GM12875 (cell line): Measurements from ENCODE around the gene C12orf42.

Experiments
- H3K4me3 ChIP-seq: one replicate; pipeline ENCODE4 v1.5.1; 2011; ENCODE audit warnings: low read depth, low read length, control low read depth
- TF ChIP-seq, protein P1 (sequence below): IDR thresholded peaks from 2 replicates; pipeline ENCODE4 v1.5.1; 2011; ENCODE audit warnings: low read depth, mild to moderate bottlenecking, control low read depth, inconsistent platforms, low read length, moderate library complexity, borderline replicate concordance; ENCODE audit not compliant: insufficient read depth

The C12orf42 gene

DNA sequence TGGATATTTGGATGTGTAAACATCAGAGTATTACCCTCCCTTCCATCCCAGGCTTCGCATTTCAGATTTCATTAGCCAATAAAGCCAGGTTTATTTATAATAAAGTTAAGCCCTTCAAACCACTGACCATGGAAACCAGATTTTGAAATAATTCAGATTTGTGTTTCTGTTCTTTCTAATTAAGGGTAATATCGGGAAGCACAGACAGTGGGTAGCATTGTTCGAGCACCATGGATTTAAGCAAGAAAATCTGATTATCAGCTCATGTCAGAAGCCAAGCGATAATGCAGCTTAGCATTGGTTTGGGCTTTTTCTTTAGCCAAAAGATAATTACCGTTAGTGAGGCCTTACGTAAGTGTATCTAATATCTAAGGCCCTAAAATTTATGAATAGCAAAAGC is 116.1 kb downstream of the C12orf42 start:
- H3K4me3 ChIP-seq = no peak overlapping the region
- TF ChIP-seq, protein P1, sequence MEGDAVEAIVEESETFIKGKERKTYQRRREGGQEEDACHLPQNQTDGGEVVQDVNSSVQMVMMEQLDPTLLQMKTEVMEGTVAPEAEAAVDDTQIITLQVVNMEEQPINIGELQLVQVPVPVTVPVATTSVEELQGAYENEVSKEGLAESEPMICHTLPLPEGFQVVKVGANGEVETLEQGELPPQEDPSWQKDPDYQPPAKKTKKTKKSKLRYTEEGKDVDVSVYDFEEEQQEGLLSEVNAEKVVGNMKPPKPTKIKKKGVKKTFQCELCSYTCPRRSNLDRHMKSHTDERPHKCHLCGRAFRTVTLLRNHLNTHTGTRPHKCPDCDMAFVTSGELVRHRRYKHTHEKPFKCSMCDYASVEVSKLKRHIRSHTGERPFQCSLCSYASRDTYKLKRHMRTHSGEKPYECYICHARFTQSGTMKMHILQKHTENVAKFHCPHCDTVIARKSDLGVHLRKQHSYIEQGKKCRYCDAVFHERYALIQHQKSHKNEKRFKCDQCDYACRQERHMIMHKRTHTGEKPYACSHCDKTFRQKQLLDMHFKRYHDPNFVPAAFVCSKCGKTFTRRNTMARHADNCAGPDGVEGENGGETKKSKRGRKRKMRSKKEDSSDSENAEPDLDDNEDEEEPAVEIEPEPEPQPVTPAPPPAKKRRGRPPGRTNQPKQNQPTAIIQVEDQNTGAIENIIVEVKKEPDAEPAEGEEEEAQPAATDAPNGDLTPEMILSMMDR = no peak

DNA sequence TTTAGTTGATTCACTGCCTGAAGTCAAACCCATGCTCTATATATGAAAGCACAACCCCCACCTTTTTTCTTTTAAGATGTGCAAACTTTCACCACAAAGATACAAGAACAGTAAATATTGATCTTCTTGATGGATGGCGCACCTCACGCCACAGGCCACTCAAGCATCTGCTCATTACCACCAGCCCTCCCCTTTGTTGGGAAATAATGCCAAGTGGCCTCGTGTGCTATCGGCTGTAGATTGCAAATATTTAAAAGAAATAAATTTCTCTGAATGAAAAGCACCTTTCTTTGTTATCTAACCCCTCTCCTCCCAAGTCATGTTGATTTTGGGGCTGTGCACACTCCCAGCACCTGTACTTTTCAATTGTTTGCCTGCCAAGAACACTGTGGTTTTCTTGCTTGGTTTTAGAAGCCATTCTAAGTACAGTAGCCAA is 122.7 kb downstream of the C12orf42 start:
- H3K4me3 ChIP-seq = no peak overlapping the region
- TF ChIP-seq, protein P1 = no peak

DNA sequence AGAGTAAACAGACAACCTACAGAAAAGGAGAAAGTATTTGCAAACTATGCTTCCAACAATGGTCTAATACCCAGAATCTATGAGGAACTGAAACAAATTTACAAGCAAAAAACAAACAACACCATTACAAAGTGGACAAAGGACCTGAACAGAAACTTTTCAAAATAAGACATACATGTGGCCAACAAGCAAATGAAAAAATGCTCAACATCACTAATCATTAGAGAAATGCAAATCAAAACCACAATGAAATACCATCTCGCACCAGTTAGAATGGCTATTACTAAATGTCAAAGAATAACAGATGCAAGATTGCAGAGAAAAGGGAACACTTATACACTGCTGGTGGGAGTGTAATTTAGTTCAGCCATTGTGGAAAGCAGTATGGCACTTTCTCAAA is 125.8 kb downstream of the C12orf42 start:
- TF ChIP-seq, protein P1 = no peak

DNA sequence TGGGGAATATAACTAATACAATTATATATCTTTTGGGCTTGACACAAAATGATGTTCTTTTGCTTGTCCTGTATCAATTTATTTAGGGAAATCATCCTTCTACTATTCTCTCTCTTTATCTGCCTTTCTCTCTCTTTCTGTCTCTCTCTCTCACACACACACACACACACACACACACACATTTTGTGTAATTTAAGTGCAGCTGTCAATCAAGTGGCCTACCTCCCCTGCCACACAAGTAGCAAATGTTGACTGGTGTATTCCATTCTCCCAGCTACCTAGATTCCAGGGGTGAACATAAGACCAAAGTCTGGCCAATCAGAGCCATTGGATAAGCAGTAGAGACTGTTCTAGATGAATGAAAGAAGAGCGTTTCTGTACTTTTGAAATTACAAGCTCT is 127.6 kb downstream of the C12orf42 start:
- TF ChIP-seq, protein P1 = no peak
- H3K4me3 ChIP-seq = no peak overlapping the region

More for the DNA sequence above, 125.8 kb downstream of the C12orf42 start:
- no peak overlapping the region for H3K4me3 ChIP-seq

DNA sequence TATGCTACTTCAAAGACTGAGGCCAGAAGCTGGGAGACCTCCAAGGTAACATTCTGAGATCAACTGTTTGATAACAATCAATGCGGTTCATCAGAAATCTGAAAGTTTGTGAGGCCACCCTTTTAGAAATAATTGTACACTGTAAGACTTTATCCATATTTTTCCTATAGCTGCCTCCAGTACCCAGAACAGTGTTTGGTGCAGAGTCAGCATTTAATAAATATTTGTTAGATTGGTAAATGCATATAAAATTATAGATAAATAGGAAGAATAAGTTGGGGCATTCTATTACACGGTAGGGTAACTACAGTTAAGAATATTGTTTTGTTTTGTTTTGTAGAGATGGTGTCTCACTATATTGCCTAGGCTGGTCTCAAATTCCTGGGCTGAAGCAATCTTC is 141.4 kb downstream of the C12orf42 start:
- H3K4me3 ChIP-seq = no peak overlapping the region
- TF ChIP-seq, protein P1 = no peak

DNA sequence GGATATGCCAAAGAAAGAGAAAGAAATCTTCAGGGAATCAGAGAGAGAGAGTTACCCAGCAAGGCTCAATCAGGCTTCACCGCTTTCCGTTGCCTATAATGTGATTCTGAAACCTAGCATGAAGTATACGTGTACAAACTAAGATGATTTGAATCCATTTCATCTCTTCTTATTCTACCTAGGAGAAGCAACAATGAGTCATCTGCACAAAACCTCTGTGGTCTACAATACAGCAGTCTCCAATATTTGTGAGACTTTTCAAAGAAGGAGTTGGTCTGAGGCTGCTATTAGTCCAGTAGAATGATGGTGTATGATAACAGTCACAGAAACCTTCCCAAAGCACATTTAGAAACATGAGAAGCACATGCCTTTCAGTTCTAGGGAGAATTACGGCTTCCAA is 141.9 kb downstream of the C12orf42 start:
- TF ChIP-seq, protein P1 = no peak
- no peak overlapping the region for H3K4me3 ChIP-seq

DNA sequence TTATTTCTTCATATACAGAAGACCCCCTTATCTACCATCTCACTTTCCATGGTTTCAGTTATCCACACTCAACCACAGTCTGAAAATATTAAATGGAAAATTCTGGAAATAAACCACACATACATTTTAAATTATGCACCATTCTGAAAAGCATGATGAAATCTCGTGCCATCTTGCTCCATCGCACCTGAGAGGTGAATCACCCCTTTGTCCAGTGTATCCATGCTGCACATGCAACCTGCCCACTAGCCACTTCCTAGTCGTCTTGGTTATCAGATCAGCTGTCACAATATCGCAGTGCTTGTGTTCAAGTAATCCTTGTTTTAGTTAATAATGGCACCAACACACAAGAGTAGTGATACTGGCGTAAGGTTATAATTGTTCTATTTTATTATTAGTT is 145.7 kb downstream of the C12orf42 start:
- no peak overlapping the region for H3K4me3 ChIP-seq
- TF ChIP-seq, protein P1 = no peak
